Measurements from ENCODE around the gene HSD17B12. TPM values are rescaled to one million over a fixed set of nuclear protein-coding genes. Genes with fewer than 3 reads are reported as not detected.

Gene HSD17B12
- total and polyA plus RNA-seq, 2 experiments from 2014 or later, result 128 to 168 TPM

DNA sequence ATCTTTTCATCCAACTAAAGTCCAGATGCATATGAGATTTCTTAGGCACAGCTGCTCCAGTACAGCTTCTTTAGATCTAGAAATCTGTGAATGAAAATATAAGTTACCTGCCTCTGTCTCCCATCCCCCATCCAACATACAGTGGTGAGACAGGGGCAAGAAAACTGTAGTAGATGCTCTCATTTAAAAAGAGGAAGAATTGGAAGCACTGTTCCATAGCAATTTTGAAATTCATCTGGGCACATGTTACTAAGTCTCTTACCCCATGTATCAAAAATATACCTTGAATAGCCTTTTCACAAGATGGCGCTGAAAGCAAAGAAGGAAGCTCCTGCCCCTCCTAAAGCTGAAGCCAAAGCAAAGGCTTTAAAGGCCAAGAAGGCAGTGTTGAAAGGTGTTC, 37.8 kb downstream of the HSD17B12 start (continued):
- TF ChIP-seq, protein P1, sequence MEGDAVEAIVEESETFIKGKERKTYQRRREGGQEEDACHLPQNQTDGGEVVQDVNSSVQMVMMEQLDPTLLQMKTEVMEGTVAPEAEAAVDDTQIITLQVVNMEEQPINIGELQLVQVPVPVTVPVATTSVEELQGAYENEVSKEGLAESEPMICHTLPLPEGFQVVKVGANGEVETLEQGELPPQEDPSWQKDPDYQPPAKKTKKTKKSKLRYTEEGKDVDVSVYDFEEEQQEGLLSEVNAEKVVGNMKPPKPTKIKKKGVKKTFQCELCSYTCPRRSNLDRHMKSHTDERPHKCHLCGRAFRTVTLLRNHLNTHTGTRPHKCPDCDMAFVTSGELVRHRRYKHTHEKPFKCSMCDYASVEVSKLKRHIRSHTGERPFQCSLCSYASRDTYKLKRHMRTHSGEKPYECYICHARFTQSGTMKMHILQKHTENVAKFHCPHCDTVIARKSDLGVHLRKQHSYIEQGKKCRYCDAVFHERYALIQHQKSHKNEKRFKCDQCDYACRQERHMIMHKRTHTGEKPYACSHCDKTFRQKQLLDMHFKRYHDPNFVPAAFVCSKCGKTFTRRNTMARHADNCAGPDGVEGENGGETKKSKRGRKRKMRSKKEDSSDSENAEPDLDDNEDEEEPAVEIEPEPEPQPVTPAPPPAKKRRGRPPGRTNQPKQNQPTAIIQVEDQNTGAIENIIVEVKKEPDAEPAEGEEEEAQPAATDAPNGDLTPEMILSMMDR (conservative IDR thresholded peaks at IDR 0.05; ENCODE audit: low read depth in 2 of 2), result no peak
- TF ChIP-seq EZH2 (IDR thresholded peaks at IDR 0.05; ENCODE audit: low read depth, unreplicated experiment), result no peak
- no peak for TF ChIP-seq ZNF331 (CRISPR knock-in tag; IDR thresholded peaks at IDR 0.05; ENCODE audit: low read depth)

DNA sequence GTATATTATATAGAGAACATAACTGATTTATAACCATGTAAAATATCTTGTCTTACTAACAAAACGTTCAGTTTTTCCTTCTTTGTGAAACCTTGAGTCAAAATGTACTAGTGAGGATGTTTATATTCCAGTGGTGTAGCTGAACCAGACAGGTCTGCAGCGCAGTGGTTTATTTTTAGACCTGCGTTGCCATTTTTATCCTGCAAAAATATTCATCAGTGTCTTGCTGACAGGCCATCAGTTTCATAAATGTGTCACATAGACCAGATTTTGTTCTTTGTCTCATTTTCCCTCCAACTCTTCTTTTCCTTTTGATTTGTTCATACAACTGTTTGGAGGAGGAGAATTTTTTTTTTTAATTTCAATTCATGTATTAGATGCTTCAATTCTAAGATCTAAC, 43.1 kb downstream of the HSD17B12 start:
- Histone ChIP-seq H2AFZ (no peak overlapping the region), H3K4me1 (ENCODE audit: insufficient read depth) (no peaks in the 10 kb centered on the region), H3K27ac (ENCODE audit: low read depth) (no peak overlapping the region), H3K27me3 (ENCODE audit: insufficient read depth) (no peaks in the 10 kb centered on the region), H3K79me2 (replicated peaks; ENCODE audit: insufficient read depth) (peaks cover 100% of the 10 kb centered on the region), H3K36me3 (ENCODE audit: insufficient read depth) (no peaks in the 10 kb centered on the region), H3K4me2 (no peak overlapping the region), H3F3A (replicated peaks; ENCODE audit: low read depth) (no peaks in the 10 kb centered on the region), H3K9me2 (ENCODE audit: insufficient read depth) (no peaks in the 10 kb centered on the region), H3K4me3 (no peak overlapping the region), H4K20me1 (replicated peaks; ENCODE audit: insufficient read depth) (peaks cover 36% of the 10 kb centered on the region)
- no peaks in the 10 kb centered on the region for H3K9me3 Mint-ChIP-seq
- peaks cover 3% of the 10 kb centered on the region for H3K27me3 Mint-ChIP-seq (ENCODE audit: insufficient read depth, low read depth, poor library complexity)
- H3K27ac Mint-ChIP-seq, result no peak overlapping the region
- peaks cover 3% of the 10 kb centered on the region; the same call in 1 of the 3 replicates for H3K4me1 Mint-ChIP-seq
- DNase-seq (ENCODE audit: low spot score) (no peak), ATAC-seq (no peak)
- peaks cover 14% of the 10 kb centered on the region for H3K36me3 Mint-ChIP-seq (ENCODE audit: low read depth)
- H3K4me3 Mint-ChIP-seq, result no peak overlapping the region
- TF ChIP-seq, protein P2, sequence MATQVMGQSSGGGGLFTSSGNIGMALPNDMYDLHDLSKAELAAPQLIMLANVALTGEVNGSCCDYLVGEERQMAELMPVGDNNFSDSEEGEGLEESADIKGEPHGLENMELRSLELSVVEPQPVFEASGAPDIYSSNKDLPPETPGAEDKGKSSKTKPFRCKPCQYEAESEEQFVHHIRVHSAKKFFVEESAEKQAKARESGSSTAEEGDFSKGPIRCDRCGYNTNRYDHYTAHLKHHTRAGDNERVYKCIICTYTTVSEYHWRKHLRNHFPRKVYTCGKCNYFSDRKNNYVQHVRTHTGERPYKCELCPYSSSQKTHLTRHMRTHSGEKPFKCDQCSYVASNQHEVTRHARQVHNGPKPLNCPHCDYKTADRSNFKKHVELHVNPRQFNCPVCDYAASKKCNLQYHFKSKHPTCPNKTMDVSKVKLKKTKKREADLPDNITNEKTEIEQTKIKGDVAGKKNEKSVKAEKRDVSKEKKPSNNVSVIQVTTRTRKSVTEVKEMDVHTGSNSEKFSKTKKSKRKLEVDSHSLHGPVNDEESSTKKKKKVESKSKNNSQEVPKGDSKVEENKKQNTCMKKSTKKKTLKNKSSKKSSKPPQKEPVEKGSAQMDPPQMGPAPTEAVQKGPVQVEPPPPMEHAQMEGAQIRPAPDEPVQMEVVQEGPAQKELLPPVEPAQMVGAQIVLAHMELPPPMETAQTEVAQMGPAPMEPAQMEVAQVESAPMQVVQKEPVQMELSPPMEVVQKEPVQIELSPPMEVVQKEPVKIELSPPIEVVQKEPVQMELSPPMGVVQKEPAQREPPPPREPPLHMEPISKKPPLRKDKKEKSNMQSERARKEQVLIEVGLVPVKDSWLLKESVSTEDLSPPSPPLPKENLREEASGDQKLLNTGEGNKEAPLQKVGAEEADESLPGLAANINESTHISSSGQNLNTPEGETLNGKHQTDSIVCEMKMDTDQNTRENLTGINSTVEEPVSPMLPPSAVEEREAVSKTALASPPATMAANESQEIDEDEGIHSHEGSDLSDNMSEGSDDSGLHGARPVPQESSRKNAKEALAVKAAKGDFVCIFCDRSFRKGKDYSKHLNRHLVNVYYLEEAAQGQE (IDR thresholded peaks at IDR 0.05; ENCODE audit: unreplicated experiment), result no peak
- TF ChIP-seq EZH2phosphoT487 (IDR thresholded peaks at IDR 0.05; ENCODE audit: unreplicated experiment) (no peak), JUNB (IDR thresholded peaks at IDR 0.05; ENCODE audit: unreplicated experiment) (no peak), STAT1 (IDR thresholded peaks at IDR 0.05; ENCODE audit: unreplicated experiment) (no peak), ZNF331 (CRISPR knock-in tag; IDR thresholded peaks at IDR 0.05; ENCODE audit: low read depth) (no peak), POLR2AphosphoS5 (IDR thresholded peaks at IDR 0.05; ENCODE audit: low read depth) (no peak), NANOG (IDR thresholded peaks at IDR 0.05; ENCODE audit: borderline replicate concordance) (no peak), CREB1 (CRISPR knock-in tag; IDR thresholded peaks at IDR 0.05; ENCODE audit: low read depth) (no peak), EZH2 (IDR thresholded peaks at IDR 0.05; ENCODE audit: low read depth, unreplicated experiment) (no peak), ZNF114 (CRISPR knock-in tag; IDR thresholded peaks at IDR 0.05) (no peak)
- TF ChIP-seq, protein P3, sequence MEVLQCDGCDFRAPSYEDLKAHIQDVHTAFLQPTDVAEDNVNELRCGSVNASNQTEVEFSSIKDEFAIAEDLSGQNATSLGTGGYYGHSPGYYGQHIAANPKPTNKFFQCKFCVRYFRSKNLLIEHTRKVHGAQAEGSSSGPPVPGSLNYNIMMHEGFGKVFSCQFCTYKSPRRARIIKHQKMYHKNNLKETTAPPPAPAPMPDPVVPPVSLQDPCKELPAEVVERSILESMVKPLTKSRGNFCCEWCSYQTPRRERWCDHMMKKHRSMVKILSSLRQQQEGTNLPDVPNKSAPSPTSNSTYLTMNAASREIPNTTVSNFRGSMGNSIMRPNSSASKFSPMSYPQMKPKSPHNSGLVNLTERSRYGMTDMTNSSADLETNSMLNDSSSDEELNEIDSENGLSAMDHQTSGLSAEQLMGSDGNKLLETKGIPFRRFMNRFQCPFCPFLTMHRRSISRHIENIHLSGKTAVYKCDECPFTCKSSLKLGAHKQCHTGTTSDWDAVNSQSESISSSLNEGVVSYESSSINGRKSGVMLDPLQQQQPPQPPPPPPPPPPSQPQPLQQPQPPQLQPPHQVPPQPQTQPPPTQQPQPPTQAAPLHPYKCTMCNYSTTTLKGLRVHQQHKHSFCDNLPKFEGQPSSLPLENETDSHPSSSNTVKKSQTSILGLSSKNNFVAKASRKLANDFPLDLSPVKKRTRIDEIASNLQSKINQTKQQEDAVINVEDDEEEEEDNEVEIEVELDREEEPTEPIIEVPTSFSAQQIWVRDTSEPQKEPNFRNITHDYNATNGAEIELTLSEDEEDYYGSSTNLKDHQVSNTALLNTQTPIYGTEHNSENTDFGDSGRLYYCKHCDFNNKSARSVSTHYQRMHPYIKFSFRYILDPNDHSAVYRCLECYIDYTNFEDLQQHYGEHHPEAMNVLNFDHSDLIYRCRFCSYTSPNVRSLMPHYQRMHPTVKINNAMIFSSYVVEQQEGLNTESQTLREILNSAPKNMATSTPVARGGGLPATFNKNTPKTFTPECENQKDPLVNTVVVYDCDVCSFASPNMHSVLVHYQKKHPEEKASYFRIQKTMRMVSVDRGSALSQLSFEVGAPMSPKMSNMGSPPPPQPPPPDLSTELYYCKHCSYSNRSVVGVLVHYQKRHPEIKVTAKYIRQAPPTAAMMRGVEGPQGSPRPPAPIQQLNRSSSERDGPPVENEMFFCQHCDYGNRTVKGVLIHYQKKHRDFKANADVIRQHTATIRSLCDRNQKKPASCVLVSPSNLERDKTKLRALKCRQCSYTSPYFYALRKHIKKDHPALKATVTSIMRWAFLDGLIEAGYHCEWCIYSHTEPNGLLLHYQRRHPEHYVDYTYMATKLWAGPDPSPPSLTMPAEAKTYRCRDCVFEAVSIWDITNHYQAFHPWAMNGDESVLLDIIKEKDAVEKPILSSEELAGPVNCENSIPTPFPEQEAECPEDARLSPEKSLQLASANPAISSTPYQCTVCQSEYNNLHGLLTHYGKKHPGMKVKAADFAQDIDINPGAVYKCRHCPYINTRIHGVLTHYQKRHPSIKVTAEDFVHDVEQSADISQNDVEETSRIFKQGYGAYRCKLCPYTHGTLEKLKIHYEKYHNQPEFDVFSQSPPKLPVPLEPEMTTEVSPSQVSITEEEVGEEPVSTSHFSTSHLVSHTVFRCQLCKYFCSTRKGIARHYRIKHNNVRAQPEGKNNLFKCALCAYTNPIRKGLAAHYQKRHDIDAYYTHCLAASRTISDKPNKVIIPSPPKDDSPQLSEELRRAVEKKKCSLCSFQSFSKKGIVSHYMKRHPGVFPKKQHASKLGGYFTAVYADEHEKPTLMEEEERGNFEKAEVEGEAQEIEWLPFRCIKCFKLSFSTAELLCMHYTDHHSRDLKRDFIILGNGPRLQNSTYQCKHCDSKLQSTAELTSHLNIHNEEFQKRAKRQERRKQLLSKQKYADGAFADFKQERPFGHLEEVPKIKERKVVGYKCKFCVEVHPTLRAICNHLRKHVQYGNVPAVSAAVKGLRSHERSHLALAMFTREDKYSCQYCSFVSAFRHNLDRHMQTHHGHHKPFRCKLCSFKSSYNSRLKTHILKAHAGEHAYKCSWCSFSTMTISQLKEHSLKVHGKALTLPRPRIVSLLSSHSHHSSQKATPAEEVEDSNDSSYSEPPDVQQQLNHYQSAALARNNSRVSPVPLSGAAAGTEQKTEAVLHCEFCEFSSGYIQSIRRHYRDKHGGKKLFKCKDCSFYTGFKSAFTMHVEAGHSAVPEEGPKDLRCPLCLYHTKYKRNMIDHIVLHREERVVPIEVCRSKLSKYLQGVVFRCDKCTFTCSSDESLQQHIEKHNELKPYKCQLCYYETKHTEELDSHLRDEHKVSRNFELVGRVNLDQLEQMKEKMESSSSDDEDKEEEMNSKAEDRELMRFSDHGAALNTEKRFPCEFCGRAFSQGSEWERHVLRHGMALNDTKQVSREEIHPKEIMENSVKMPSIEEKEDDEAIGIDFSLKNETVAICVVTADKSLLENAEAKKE (CRISPR knock-in tag; IDR thresholded peaks at IDR 0.05), result no peak
- TF ChIP-seq, protein P4, sequence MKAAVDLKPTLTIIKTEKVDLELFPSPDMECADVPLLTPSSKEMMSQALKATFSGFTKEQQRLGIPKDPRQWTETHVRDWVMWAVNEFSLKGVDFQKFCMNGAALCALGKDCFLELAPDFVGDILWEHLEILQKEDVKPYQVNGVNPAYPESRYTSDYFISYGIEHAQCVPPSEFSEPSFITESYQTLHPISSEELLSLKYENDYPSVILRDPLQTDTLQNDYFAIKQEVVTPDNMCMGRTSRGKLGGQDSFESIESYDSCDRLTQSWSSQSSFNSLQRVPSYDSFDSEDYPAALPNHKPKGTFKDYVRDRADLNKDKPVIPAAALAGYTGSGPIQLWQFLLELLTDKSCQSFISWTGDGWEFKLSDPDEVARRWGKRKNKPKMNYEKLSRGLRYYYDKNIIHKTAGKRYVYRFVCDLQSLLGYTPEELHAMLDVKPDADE (IDR thresholded peaks at IDR 0.05), result no peak

Data from GM23338 (cell line).